Limb (tissue), 2 donors: Measurements from ENCODE around the gene NAALAD2.

ENCODE experiments used
- DNase-seq, 2 donors: peaks; one replicate each; pipeline ENCODE4 v3.0.0-alpha.2; 2016; ENCODE audit errors: extremely low spot score in 2 of 2

Gene NAALAD2

DNA sequence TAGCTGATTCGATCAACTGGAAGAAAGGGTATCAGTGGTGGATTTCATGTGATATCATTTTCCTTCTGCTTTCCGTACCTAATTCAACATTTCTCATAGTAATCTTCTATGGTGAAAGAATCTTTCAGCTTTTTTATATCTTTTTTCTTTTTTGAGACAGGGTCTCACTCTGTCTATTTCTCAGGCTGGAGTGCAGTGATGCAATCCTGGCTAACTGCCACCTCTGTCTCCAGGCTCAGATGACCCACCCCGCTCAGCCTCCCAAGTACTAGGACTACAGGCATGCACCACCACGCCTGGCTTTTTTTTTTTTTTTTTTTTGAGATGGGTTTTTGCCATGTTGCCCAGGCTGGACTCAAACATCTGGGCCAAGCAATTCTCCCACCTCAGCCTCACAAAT is 107.0 kb downstream of the NAALAD2 start:
- DNase-seq: no peak
